Measurements from ENCODE around the gene CHD5. TPM values are rescaled to one million over a fixed set of nuclear protein-coding genes. Genes with fewer than 3 reads are reported as not detected.

Gene CHD5
- polyA plus RNA-seq, 2 of the 4 experiments (the other 2 are of a cell fraction) = 0.21 to 0.66 TPM

- H3K4me2 ChIP-seq = peak overlapping the region; percentile 83
- POLR2A ChIA-PET = interaction anchor here (0.6 kb wide), 1 partner anchor 20 kb away, joined by 3 read pairs; no protein-coding TSS in a partner anchor
- DNase-seq (ENCODE audit: low read depth in 1 of 2, low spot score in 1 of 2) (no peak), FAIRE-seq (no peak), ATAC-seq (peak; percentile 40 to 49; a peak in 5 of 6 replicates)
- WGBS (ENCODE audit: missing lambda C conversion rate) = 56% methylated on average over 8 of the region's 8 CpGs
- H3K27ac ChIP-seq = peak overlapping the region; percentile 49 to 76; a peak in 4 of 6 replicates
- no peak for TF ChIP-seq SMC3 (IDR thresholded peaks at IDR 0.05)
- TF ChIP-seq REST (IDR thresholded peaks at IDR 0.05) = 0 out of 2 replicates have a peak, but pooled peaks have one; percentile 13
- CTCF ChIA-PET = interaction anchor here (0.6 to 4.2 kb wide), 3 partner anchors 14 to 126 kb away, joined by 3 to 16 read pairs (median 6); no protein-coding TSS in a partner anchor
- H3K4me1 ChIP-seq = peaks cover 21% of the 10 kb centered on the region
- no peak overlapping the region for H3K4me3 ChIP-seq
- H3K9me3 ChIP-seq = no peaks in the 10 kb centered on the region
These were observed 21.9 kb downstream of the CHD5 start for GRCh38 chr1:6158181-6158580.

GRCh38 chr1:6157528-6158174 is 22.5 kb downstream of the CHD5 start:
- ChIA-PET CTCF (interaction anchor here (0.6 to 4.2 kb wide), 5 partner anchors 14 to 125 kb away, joined by 3 to 16 read pairs (median 3); no protein-coding TSS in a partner anchor), POLR2A (interaction anchor here (0.6 kb wide), 1 partner anchor 19 kb away, joined by 3 read pairs; no protein-coding TSS in a partner anchor)
- 0% methylated on average over 11 of the region's 15 CpGs for WGBS (ENCODE audit: missing lambda C conversion rate)
- ATAC-seq = peak; percentile 87 to 92
- Histone ChIP-seq H3K27ac (peak overlapping the region; percentile 63 to 76; a peak in 5 of 6 replicates), H3K4me3 (0 out of 3 replicates have a peak overlapping the region, but pooled peaks have one; percentile 24), H3K9me3 (no peaks in the 10 kb centered on the region), H3K4me2 (peak overlapping the region; percentile 83), H3K4me1 (peaks cover 21% of the 10 kb centered on the region)
- peak; percentile 51; the same call in 1 of the 2 replicates for TF ChIP-seq FOSL2 (IDR thresholded peaks at IDR 0.05)
- peak; percentile 81 for TF ChIP-seq FOSL2 (CRISPR knock-in tag; IDR thresholded peaks at IDR 0.05)
- TF ChIP-seq RARB (CRISPR knock-in tag; IDR thresholded peaks at IDR 0.05) = no peak
- TF ChIP-seq ZNF302 (CRISPR knock-in tag; IDR thresholded peaks at IDR 0.05) = no peak
- 0 out of 2 replicates have a peak, but pooled peaks have one; percentile 36 for TF ChIP-seq MAX (IDR thresholded peaks at IDR 0.05)
- TF ChIP-seq MYC (IDR thresholded peaks at IDR 0.05; ENCODE audit: borderline replicate concordance, low read length) = no peak
- no peak for TF ChIP-seq SMC3 (IDR thresholded peaks at IDR 0.05)
- TF ChIP-seq RNF2 (IDR thresholded peaks at IDR 0.05; ENCODE audit: borderline replicate concordance, low read depth) = no peak
- no peak for TF ChIP-seq CHD2 (IDR thresholded peaks at IDR 0.05; ENCODE audit: low read length, partially characterized antibody)
- no peak for TF ChIP-seq TP53 (CRISPR knock-in tag; IDR thresholded peaks at IDR 0.05)
- peak; percentile 33; the same call in 1 of the 2 replicates for TF ChIP-seq JUNB (IDR thresholded peaks at IDR 0.05)
- peak; percentile 55; the same call in 1 of the 2 replicates for TF ChIP-seq GATA3 (IDR thresholded peaks at IDR 0.05; ENCODE audit: borderline replicate concordance)
- TF ChIP-seq REST (IDR thresholded peaks at IDR 0.05) = no peak
- no peak for TF ChIP-seq EP300 (IDR thresholded peaks at IDR 0.05)
- FAIRE-seq = no peak
- peak; percentile 71 to 93 for DNase-seq (ENCODE audit: low read depth in 1 of 2, low spot score in 1 of 2)
